Kidney tubule cell (primary cell): ENCODE measurements around the gene DCC.

Experiments
- DNase-seq: peaks from one replicate; pipeline ENCODE4 v3.0.0-alpha.2; 2018; ENCODE audit warnings: low spot score

DCC gene

DNA sequence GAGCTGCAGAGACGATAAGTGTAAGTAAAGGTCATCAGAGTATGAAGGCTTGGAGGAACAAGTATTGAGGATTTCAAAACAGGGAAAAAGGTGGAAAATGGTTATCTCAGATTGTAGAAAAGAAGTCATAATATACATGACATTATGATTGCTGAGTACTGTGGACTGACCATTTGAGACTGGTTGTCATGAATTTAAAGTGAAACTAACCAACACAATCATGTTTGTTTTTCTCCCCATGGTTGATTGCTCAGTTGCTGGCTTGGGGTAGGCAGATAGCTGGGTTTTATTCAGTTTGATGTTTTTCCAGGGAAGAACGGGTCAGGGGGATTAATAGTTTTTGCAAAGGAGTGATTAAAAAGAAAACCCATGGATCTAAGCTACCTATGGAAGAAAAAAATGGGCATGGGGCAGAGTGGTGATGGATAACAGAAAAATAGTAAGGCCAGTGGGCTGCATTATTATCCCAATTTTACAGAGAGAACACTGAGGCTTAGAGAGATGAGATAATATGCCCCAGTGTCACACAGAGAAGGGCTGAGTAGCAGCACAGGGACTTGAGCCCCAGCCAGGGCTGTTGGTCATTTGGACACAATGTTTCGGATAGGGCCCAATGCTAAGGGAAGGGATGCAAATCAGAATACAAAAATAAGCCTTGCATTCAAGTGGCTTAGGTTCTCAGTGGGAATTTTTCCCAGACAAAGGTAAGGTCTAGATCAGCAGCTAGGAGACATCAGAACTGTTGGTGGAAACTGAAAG is 885.7 kb downstream of the DCC start:
- DNase-seq: no peak

DNA sequence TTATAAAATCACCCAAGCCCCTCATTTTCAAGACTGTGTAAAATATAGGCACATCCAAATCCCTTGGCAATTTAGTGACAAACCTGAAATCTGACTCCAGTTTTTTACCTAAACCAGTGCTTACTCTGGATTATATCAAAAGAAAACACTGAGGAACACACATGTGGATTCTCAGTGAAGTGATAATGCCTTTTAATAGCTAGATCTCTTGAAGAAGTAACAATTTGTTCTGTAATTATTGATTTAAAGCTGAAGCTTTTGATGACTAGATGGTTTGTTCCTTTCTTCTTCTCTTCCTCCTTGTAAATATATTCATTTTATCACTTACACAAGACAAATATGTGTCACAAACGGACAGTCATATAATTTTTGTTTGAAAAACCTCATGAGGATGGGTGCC is 894.6 kb downstream of the DCC start:
- no peak for DNase-seq

DNA sequence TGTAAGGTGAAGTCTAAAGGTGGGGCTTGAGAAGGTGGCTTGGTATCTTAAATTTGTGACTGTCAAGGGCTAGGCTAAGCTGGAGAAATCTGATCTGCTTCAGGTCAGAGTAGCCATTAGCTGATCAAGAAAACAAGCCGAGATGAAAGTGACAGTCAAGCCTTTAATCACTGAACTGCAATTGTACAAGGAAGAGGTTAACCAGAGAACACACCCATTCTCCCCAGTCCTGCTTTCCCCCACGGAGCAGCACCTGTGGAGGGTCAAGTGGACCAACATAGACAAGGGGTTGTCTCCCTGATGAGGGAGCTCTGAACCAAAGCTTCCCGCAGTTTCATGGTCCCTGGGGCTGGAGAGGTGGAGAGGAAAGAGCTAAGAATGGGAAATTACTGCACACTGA is 901.2 kb downstream of the DCC start:
- no peak for DNase-seq

DNA sequence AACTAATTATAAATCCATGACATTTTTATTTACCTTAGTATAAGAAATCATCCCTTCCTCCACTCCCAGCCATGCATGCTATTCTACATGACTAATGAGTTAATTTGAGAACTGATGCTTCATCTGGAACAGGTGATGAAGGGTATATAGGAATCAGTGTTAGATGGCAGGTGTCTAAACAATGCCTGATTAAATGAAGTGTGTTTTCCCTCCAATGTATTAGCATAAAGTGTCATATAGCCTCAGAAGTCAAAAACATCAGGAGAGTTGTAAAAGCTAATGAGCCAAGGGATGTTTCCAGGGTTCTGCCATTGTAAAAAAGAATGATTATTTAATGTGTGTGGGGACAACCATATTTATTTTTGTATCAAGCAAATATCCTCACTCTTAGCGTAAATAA is 913.8 kb downstream of the DCC start:
- no peak for DNase-seq

DNA sequence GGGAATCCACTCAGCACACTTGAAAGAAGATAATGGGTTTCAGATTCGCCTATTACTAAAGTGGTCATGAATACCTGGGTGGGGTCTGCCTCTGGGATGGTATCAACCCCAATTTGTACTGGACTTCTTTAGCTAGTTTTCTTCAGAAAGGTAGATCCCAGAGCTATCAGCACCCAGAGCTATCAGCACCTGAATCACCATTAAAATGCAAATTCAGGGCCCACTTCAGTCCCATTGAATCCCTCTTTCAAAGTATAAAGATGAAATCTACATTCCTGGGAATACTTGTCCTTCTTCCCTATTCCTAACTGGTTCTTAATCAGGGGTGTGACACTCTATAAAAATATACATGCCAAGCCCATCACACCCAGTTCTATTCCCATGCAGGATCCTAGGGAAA is 914.3 kb downstream of the DCC start:
- no peak for DNase-seq

DNA sequence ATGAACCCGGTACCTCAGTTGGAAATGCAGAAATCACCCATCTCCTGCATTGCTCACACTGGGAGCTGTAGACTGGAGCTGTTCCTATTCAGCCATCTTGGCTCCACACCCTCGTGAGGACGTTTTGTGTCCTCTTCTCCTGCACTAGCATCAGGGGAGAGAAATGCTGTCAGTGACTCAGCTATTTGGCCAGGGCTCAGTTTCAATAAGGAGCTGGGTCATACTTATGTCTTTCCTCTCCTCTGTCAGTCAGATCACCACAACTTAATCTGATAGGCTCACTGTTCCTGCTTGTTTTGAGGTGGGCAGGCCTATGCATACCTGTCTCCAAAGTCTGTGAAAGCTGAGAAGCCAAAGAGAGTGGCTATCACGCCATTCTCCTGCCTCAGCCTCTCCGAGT is 921.2 kb downstream of the DCC start:
- no peak for DNase-seq

DNA sequence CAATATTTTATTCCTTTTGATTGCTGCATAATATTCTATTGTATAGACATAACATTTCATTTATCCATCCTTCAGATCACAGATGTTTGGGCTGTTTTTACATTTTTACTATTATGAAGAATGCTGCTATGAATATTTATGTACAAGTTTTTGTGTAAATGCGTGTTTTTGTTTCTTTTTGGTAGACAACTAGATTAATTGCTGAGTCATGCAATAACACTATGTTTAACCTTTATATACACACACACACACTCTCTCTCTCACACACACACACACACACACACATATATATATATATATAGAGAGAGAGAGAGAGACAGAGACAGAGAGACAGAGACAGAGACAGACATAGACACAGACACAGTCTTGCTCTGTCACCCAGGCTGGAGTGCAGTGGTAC is 926.9 kb downstream of the DCC start:
- DNase-seq: no peak

DNA sequence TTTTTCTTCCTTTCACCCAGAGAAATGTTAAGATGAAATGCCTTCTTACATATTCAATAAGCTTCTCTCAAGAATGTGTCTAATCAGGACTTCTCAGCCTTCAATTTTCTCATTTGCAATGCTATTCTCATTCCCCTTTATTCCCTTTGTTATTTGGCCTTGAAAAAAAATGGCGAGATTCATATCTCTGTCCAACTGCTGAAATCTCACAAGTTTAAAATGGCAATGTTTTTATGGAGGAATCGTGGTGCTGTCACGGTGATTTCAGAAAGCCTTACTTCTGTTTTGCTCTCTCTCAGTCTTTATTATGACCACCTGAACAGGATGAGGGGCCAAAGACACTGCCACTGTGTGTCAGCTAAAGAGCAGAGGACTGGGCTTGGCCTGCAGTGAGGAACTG is 928.5 kb downstream of the DCC start:
- no peak for DNase-seq

DNA sequence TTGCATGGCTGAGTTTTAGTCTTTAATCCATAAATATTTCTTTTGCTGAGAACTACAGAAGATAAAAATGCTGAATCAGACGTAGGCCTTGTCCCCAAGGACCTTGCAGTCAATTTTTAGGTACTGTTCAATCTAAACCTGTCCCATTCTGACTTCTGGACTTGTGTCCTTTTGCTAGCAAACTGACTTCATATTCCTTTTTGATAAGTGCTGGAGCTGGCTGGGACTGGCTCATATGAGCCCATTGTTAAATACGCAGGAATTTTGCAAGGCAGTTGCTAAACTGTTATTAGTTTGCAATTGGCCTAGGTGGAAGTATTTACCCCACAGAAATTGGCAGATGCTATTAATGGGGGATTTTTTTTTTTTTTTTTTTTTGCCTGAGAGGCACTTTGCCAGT is 941.4 kb downstream of the DCC start:
- no peak for DNase-seq

DNA sequence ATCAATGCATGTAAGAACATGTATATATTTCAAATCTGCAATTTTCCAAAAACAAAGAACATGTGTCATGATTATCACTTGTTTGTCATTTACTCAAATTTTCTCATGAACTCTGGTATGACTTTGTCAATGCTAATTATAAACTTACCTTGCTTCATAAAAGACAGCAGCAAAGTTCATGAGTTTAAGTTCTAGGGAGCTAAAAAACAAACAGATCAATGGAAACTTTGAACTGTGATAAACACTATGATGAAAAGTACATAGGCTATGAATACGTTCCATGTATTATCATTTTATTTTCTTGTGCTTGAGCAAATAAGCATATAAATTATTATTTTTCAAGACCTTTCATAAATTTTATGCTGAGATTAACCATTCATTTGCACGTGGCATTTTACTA is 943.7 kb downstream of the DCC start:
- no peak for DNase-seq

DNA sequence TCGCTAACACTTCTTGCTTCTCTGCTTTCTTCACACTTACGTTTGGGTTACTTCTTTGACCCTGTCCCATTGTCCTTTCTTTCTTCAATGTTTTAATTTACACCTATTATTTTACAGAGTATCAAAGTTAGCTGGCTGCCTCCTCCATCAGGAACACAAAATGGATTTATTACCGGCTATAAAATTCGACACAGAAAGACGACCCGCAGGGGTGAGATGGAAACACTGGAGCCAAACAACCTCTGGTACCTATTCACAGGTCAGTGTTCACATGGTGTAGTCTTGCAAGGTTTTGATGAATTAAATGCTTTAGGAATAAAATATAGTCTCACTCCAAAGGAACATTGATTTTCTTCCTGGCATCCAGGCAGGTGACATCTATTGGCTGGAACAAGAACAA is 965.5 kb downstream of the DCC start:
- no peak for DNase-seq

DNA sequence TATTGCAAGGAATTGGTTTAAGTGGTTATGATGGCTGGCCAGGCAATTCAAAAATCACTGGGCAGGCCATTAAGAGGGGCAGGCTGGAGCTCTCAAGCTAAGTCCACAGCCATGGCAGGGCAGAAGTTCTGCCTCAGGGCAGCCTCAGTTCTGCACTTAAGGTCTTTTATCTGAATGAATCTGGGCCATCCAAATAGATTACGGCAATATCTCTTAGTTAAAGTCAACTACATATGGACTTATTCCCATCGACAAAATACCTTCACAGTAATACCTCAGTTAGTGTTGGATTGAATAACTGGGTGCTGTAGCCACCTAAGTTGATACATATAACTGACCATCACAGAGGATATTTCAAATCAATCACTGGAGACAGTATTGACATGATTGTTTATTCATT is 979.6 kb downstream of the DCC start:
- no peak for DNase-seq

DNA sequence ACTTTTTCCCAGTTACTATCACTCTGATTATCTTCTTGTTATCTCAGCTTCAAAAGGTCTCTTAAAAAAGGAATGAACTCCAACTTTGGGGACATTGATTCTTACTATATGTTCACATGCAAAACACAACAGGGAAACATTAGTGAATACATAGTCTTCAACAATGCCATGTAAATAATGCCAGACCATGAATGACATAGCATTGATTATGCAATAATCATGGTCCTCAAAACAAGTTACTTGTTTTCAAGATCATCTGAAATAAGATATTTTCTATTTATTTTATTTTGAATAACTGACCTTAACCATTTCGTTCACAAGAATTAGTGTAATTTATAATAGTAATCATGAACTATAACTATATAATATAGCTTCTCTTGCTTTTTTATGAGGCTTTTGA is 982.2 kb downstream of the DCC start:
- no peak for DNase-seq

DNA sequence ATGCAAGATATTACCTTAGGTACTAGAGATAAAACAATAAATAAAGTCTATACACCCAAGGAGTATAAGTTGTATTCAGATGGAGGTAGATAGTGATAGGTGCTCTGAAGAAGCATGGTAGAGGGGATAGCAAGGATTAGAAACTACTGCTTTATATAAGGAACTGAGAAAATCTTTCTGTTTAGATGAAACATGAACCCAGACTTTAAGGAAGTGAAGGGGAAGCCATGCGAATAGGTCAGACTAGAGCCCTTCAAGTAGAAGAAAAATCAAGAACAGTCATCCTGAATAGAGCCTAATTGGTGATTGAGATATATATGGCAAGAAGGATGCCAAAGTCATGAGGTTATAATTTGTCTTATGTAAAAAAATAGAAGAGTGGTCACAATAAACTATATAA is 984.4 kb downstream of the DCC start:
- DNase-seq: no peak

DNA sequence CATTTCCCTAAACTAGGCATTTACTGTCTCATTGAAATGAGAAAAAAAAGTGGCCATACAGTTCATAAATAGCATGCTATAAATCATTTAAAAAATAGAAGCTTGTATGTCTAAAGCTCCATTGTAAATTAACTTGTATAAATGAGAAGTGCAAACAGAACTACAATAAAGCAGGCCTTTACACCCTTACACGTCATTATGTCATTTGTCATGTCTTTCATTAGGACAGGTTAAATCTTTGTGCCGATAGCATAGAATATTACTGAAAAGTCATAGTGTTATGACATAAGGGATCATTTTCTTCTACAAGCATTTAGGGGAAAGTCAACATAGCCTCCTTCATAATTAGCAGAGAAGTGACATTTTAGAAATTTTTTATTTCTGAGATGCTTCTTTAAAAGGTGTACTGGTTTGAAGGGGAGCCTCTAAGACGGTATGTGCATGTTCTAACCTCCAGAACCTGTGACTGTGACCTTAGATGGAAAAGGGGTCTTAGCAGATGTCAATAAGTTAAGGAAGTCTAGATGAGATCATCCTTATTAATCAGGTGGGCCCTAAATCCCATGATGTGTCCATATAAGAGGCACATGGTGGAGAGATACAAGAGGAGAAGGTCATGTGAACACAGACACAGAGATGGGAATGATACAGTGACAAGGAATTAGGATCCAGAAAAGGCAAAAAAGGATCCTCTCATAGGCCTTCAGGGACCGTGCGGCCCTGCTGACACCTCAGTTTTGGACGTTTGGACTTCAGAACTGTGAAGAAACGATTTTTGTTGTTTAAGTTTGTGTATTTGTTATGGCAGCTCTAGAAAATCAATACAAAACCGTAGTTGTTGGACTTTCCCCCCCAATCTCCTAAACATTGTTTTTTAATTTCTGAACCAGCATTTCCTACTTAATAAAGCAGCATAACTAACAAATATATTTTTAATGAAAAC is 1020.8 kb downstream of the DCC start:
- no peak for DNase-seq

DNA sequence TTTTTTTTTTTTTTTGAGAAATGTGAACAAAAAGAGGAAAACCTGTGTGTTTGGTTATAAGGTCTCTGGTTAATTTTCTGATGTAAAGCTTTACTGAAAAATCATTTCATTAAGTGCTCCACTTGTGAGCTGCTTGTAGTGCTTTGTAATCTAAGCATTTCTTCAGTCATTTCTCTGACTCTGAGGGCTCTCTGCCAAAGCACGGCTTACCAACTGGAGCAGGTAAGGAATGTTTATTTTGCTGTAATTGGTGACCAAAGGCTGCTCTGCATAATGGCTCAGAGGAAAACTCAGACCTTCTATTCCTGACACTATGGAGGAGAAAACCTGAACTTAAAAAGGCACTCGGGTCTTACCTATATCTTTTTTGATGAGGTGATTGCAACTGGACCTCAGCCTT is 1035.6 kb downstream of the DCC start:
- DNase-seq: peak; percentile 38

DNA sequence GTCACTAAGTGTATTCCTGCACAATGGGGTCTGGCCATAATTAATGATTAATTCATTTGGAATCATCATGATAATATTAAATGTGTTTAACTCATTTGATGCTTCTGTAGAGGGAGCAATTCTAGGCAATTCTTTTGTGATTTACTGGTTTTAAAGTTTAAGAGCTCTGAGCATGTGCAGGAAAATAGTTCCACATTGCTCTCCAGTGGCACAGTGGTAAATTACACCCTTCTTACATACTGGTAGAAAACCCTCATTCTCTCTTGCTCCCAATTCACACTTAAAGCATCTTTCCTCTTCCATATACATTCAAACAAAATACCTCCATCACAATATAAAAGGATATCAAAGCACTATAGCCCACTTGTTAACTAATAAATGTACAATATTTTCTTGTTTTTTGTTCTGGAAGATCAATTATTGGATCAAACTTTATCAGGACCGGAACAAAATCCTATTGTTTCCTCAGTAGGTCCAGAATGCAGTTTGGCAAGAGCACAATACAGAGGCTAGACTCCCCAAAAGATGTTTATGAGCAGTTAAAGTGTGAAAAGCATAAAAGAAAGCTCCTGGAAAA is 1040.2 kb downstream of the DCC start:
- peak; percentile 46 for DNase-seq

DNA sequence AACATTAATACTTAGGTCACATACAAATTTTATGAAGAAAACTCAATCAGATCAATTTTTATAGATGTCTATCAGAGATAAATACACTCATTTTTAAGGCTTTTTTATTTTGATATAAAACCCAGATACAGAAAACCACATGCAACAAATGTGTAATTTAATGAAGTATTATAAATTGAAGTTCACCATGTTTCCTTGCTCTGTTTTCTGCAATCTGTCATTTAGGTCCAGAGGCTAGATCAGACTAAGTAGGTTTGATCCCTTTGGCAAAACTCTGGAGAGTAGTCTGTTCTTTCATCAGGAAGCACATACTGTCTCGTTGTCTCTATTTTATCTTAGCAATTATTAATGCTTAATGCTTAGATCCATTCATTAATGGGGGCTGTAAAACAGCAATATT is 1042.9 kb downstream of the DCC start:
- no peak for DNase-seq

DNA sequence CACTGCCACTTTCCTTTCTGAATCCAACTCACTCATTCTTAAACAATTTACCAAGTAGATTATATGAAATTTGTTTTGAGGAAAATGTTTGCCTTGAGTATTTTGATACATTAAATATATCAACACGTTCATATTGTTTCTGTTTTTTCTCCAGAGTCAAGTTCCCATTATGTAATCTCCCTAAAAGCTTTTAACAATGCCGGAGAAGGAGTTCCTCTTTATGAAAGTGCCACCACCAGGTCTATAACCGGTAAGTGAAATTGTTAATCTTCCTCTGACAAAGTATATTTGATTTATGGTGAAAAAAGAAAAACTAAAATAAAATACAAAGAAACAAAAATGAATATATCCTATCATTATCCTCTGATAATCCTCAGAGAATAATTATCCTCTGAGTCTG is 1045.9 kb downstream of the DCC start:
- no peak for DNase-seq

DNA sequence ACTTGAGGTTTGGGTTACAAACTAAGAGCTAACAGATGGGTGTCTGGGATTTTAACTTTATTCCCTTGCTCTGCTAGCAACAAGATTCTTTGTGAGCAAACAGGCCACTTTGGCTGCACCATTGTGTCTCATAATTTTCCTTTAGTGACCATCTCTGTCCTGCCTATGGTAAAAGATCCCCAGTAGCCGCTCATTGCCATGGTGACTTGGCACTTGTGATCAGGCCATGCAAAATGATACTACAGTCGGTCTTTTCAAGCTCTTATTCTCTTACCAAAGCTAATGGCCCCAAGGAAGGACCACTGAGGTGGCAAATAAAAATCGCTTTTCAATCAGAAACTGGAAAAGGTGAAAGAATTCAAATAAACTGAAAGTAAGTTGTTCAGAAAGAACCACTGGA is 1047.6 kb downstream of the DCC start:
- no peak for DNase-seq

DNA sequence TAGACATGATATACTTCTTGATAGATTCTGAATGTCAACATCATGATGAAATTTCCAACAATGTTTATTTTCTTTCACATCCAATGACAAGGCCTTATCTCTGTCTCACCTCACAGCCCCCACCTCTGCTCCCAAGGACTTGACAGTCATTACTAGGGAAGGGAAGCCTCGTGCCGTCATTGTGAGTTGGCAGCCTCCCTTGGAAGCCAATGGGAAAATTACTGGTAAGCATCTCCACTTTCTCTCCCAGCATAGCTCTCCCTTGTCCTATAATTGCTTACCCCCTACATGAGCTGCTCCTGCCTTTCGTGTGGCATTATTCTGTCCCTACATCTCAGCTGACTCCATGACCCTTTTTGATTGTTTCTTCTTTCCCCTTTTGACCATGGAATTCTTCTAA is 1062.7 kb downstream of the DCC start:
- DNase-seq: no peak

DNA sequence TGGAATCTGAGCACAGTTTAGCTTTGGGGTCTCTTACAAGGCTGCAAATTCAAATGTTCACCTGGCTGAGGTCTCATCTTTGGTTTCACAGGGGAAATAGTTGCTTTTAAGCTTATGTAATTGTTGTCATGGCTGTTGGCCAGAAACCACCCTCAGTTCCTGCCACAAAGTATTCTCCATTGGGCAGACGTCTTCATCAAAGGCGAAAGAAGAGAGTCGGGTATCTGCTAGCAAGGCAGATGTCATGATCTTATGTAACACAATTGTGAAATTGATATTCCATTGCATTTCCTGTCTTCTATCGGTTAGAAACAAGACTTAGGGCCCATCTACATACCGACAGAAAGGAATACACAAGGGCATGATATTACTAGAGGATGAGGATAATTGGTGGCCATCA is 1068.3 kb downstream of the DCC start:
- no peak for DNase-seq

DNA sequence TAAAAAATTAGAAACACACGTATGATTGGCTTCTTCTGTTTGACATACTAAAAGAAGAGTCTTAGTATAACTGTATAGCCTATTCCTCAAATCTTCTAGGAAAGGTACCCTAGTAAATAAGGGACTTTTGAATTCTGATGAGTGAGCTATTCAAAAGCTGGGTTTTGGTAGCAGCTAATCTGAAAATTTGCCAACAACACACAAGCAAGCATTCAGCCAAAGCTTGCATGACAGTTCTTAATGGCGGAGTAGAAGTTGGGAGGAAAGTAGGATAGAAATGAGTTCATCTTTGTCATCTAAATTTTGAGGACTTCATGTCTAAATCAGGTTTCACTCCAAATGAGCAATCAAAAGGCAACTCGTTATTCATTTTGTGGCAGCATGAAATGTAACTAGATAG is 1071.5 kb downstream of the DCC start:
- no peak for DNase-seq
